VCaP (cell line): Measurements from ENCODE around the gene SDR39U1.

ENCODE experiments used
- H3K27ac ChIP-seq: fragments of 450-650 bp; 2 replicates; pipeline ENCODE4 v1.5.1; 2017
- TF ChIP-seq, protein P1 (sequence below): fragments of 450-650 bp; conservative IDR thresholded peaks from 2 replicates; pipeline ENCODE4 v1.5.1; 2017; ENCODE audit warnings: mild to moderate bottlenecking, moderate library complexity

The SDR39U1 gene

DNA sequence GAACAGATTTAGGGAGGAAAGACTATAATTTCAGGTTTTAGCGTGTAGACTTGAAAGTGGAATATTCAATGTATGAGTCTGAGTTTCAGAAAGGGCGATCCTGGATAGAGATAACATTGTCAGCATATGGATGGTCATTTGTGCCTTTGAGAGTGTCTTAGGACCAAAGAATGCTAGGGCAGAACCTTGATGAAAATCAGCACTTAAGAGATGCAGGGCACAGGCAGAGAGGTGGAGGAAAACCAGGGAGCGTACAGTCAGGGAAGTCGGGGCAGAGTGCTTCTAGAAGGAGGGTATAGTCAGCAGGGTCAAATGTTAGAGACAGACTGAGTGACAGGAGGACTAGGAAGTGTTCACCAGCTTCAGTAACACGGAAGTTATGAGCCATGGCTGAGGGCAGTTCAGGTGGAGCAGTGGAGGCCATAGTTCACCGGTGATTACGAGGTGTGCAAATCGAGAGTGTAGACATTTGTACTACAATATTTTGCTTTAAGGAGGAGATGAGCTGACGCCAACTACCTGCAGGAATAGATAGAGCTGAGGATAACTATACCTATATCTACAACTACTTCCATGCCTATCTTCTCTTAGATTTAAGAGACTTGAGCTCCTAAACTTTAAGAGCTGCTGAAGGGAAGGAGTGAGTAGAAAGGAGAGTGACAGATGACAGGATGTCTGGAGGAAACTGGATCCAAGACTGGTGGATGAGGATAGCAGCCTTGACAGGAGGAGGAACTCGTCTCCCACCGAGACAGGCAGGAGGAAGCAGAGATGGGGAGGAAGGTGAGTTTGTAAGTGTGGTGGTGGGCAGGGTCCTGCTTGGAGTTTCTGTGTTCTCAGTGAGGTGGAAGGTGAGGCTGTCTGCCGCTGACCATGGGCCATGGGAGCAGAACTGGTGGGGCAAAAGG, 19.6 kb downstream of the SDR39U1 start:
- TF ChIP-seq, protein P1, sequence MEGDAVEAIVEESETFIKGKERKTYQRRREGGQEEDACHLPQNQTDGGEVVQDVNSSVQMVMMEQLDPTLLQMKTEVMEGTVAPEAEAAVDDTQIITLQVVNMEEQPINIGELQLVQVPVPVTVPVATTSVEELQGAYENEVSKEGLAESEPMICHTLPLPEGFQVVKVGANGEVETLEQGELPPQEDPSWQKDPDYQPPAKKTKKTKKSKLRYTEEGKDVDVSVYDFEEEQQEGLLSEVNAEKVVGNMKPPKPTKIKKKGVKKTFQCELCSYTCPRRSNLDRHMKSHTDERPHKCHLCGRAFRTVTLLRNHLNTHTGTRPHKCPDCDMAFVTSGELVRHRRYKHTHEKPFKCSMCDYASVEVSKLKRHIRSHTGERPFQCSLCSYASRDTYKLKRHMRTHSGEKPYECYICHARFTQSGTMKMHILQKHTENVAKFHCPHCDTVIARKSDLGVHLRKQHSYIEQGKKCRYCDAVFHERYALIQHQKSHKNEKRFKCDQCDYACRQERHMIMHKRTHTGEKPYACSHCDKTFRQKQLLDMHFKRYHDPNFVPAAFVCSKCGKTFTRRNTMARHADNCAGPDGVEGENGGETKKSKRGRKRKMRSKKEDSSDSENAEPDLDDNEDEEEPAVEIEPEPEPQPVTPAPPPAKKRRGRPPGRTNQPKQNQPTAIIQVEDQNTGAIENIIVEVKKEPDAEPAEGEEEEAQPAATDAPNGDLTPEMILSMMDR: no peak
- H3K27ac ChIP-seq: no peak overlapping the region

DNA sequence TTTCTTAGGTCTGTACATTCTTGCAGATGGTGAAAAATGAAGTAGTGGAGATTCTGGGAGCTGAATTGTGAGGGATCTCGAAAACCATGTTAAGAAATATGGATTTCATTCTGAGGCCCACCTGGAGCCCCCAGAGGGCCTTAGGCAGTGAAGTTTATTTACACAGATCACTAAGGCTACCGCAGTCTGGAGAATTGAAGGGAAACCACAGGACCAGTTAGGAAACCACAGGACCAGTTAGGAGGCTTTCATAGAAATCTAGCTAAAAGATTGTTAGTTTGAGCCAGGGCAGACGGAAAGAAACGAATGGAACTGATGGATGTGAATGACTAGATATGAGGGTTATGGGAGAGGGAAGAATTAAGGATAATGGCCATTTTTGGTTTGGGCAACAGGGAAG, 20.3 kb downstream of the SDR39U1 start:
- no peak overlapping the region for H3K27ac ChIP-seq
- TF ChIP-seq, protein P1: no peak

DNA sequence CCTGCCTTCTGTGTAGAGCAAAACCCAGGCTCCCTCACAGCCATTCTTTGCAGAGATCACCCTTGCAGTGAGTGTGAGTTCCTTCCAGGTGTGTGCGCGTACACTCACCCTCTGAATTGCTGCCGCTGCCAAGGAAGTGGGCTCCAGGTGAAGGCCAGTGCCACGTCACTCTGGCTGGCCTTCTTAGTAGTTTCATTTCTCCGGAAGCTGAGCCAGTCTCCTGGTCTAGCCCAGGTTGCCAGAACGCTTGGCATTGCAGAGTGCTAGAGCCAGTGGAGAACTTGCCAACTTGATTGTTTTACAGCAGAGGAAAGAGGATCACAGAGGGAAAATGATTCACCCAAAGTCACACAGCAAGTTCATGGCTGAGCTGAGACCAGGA, 24.1 kb downstream of the SDR39U1 start:
- TF ChIP-seq, protein P1: no peak
- no peak overlapping the region for H3K27ac ChIP-seq

DNA sequence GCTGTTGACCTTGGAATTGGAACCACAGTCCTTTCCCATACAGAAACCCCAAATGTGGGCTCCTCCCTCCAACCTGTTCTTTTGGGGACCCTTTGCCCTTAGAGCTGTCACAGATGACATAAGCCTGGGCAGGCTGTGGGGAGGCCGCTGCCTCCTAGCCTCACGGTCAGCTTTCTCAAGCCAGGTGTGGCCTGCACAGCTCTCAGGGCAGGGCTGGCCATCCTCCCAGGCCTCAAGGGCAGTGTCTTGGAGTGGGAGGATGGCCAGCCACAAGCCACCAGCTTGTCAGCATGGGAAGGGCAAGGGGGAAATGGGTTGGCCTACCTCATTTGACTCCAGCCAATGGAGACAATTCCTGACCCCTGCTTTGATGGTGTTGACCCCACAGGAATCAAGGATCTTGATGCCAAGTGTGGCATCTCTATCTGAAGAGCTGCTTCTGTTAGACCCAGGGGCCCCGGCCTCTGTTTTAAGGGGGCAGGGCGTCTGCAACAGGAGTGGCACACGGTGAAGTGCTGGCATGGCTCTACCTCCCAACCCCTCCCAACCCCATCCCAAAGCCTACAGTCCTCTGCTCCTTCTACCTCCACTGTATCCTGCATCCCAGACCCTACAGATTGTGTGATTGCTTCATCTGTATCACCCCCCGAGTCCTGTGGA, 24.6 kb downstream of the SDR39U1 start:
- TF ChIP-seq, protein P1: no peak
- no peak overlapping the region for H3K27ac ChIP-seq

DNA sequence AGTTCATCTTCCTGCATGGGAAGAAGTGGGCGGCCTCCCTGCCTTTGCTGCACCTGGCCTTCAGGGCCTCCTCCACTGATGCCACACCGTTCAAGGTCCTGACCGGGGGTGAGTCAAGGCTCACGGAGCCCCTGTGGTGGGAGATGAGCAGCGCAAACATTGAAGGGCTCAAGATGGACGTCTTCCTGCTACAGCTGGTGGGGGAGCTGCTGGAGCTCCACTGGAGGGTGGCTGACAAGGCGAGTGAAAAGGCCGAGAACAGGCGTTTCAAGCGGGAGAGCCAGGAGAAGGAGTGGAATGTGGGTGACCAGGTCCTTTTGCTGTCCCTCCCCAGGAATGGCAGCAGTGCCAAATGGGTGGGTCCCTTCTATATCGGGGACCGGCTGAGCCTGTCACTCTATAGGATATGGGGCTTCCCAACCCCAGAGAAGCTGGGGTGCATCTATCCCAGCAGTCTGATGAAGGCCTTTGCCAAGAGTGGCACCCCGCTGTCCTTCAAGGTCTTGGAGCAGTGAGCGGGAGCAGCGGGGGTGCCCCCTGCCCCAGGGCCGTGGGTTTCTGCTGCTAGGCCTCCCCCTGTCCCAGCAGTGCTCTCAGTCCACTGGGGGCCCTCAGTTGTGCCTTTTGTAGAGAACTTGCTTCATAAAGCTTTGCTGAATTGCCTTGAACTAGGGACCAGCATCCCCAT, 25.5 kb downstream of the SDR39U1 start:
- H3K27ac ChIP-seq: no peak overlapping the region
- TF ChIP-seq, protein P1: no peak

DNA sequence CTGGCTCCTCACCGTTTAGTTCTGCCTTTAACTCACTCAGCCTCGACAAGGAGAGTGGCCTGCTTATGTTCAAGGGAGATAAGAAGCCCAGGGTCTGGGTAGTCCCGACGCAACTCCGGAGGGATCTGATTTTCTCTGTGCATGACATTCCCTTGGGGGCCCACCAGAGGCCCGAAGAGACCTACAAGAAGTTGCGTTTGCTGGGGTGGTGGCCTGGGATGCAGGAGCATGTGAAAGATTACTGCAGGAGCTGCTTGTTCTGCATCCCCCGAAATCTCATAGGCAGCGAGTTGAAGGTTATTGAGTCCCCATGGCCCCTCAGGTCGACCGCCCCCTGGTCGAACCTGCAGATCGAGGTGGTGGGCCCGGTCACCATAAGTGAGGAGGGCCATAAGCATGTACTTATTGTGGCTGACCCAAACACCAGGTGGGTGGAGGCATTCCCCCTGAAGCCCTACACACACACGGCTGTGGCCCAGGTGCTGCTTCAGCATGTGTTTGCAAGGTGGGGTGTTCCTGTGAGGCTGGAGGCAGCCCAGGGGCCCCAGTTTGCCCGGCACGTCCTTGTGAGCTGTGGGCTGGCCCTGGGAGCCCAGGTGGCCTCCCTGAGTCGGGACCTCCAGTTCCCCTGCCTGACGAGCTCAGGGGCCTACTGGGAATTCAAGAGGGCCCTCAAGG, 26.2 kb downstream of the SDR39U1 start:
- TF ChIP-seq, protein P1: no peak
- H3K27ac ChIP-seq: no peak overlapping the region
